ENCODE results near the gene BICD1.

DNA sequence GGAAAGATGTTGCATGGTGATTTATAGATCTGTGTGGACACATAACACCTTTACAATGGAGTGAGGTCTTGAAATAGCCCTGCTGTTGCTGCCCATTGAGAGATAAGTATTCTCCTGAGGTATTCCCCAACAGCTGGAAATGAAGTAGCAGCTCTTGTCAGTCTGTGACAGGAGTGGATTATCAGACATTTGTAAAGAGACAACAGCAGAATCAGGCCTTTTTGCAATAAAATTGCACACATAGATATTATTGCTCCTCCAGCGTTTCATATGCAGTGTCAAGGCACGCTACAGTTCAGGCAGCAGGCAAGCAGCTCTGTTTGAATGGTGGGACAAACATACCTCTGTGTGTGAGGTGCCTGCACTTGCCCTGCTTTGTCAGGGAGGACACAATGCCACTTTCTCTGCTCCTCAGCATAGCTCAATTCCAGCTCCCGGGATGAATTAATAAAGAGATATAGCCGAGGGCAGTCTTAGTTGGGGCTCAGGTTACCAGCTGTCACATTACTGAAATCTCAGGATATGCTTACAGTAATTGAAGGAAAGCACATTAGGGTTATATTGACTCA is 49.4 kb downstream of the BICD1 start:
- TF ChIP-seq CTCF (IDR thresholded peaks at IDR 0.05) (no peak), EZH2 (IDR thresholded peaks at IDR 0.05; ENCODE audit: borderline replicate concordance, insufficient read depth, low read depth, low read length, poor library complexity, severe bottlenecking) (no peak)
